Duodenal mucosa (tissue), 2 donors: Measurements from ENCODE around the gene LMNA.

Experiments
- H3K27ac ChIP-seq: one replicate; pipeline ENCODE4 v1.7.0; 2013; ENCODE audit warnings: low read depth, low read length
- H3K27me3 ChIP-seq, 2 donors: one replicate each; pipeline ENCODE4 v1.7.0; 2013; ENCODE audit warnings: low read length in 2 of 2, control low read depth in 1 of 2; ENCODE audit not compliant: insufficient read depth in 2 of 2, control insufficient read depth in 1 of 2
- H3K36me3 ChIP-seq, 2 donors: one replicate each; pipeline ENCODE4 v1.7.0; 2013; ENCODE audit warnings: low read length in 2 of 2, control low read depth in 1 of 2; ENCODE audit not compliant: insufficient read depth in 2 of 2, control insufficient read depth in 1 of 2
- H3K4me1 ChIP-seq, 2 donors: one replicate each; pipeline ENCODE4 v1.7.0; 2013; ENCODE audit warnings: low read length in 2 of 2, control low read depth in 1 of 2; ENCODE audit not compliant: insufficient read depth in 2 of 2, control insufficient read depth in 1 of 2
- H3K4me3 ChIP-seq, 2 donors: one replicate each; pipeline ENCODE4 v1.7.0; 2013; ENCODE audit warnings: low read length in 2 of 2, low read depth in 1 of 2
- H3K9ac ChIP-seq, 2 donors: one replicate each; pipeline ENCODE4 v1.7.0; 2013; ENCODE audit warnings: low read length in 2 of 2, low read depth in 1 of 2
- H3K9me3 ChIP-seq, 2 donors: one replicate each; pipeline ENCODE4 v1.7.0; 2013; ENCODE audit warnings: low read length in 2 of 2, control low read depth in 1 of 2; ENCODE audit not compliant: control insufficient read depth in 1 of 2

The LMNA gene

GRCh38 chr1:156140879-156141707 lies 26.6 kb downstream of the LMNA start:
- no peaks in the 10 kb centered on the region for H3K27me3 ChIP-seq
- H3K9ac ChIP-seq: no peak overlapping the region
- H3K27ac ChIP-seq: peak overlapping the region; percentile 20
- H3K4me1 ChIP-seq: peaks cover 1 to 4% of the 10 kb centered on the region in 2 donors
- H3K36me3 ChIP-seq: peaks cover 26 to 37% of the 10 kb centered on the region in 2 donors
- H3K9me3 ChIP-seq: no peaks in the 10 kb centered on the region
- no peak overlapping the region for H3K4me3 ChIP-seq

DNA sequence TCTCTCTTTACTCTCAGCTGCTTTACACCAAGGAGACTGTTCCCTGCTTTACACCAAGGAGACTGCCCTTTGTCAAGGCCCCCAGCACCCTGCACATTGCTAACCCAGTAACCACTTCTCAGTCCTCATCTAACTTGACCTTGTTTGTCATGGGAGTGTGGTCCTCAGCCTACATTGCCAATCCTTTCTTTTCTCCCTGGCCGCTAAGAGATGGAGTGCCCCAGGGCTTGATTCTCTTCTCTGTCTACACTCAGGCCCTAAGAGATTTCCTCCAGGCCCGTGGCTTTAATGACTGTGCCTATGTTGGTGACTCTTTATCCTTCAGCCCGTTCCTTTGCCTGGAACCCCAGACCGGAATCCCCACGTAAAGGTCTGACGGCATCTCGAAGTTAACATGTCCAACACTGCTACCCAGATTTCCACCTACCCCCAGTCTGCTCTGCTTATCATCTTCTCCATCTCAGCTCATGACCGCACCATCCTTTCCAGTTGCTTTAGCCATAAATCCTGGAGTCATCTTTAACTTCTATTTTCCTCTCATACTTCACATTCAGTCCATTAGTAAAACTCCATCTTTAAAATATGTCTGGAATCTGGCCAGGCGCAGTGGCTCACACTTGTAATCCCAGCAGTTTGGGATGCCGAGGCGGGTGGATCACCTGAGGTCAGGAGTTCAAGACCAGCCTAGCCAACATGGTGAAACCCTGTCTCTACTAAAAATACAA lies 29.4 kb downstream of the LMNA start:
- no peaks in the 10 kb centered on the region for H3K9me3 ChIP-seq
- H3K36me3 ChIP-seq: peaks cover 0 to 9% of the 10 kb centered on the region in 2 donors
- H3K4me3 ChIP-seq: no peak overlapping the region
- peaks cover 11 to 20% of the 10 kb centered on the region in 2 donors for H3K4me1 ChIP-seq
- H3K27ac ChIP-seq: no peak overlapping the region
- no peaks in the 10 kb centered on the region for H3K27me3 ChIP-seq
- H3K9ac ChIP-seq: no peak overlapping the region

- Histone ChIP-seq H3K9me3 (no peaks in the 10 kb centered on the region), H3K36me3 (peaks cover 0 to 6% of the 10 kb centered on the region in 2 donors), H3K4me1 (peaks cover 11 to 20% of the 10 kb centered on the region in 2 donors), H3K27ac (no peak overlapping the region), H3K27me3 (no peaks in the 10 kb centered on the region), H3K4me3 (no peak overlapping the region), H3K9ac (no peak overlapping the region)
Observed at GRCh38 chr1:156144742-156145141, 30.2 kb downstream of the LMNA start.

DNA sequence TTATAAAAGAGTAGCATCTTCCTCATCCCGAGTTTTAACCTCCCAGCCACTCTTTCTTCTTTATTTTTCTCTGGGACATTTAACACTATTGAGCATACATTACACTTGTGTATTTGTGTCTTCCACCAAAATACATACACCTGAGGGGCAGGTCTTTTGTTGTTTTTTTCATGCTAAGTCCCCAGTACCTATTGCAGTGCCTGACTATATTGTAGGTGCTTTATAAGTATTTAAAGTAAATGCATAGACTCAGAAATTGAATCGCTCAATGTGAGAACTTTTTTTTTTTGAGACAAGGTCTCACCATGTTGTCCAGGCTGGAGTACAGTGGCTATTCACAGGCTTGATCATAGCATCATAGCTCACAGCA lies 31.1 kb downstream of the LMNA start:
- Histone ChIP-seq H3K9ac (no peak overlapping the region), H3K4me3 (no peak overlapping the region), H3K27me3 (no peaks in the 10 kb centered on the region)

GRCh38 chr1:156146020-156146768 lies 31.7 kb downstream of the LMNA start:
- Histone ChIP-seq H3K36me3 (no peaks in the 10 kb centered on the region), H3K4me3 (peak overlapping the region; percentile 43 to 58), H3K4me1 (peaks cover 17 to 26% of the 10 kb centered on the region in 2 donors), H3K27me3 (no peaks in the 10 kb centered on the region), H3K9ac (peak overlapping the region; percentile 5 to 35), H3K9me3 (no peaks in the 10 kb centered on the region), H3K27ac (peak overlapping the region; percentile 32)

More for the DNA sequence above, 31.1 kb downstream of the LMNA start:
- peak overlapping the region; percentile 32 for H3K27ac ChIP-seq
- no peaks in the 10 kb centered on the region for H3K36me3 ChIP-seq
- peaks cover 15 to 23% of the 10 kb centered on the region in 2 donors for H3K4me1 ChIP-seq
- no peaks in the 10 kb centered on the region for H3K9me3 ChIP-seq

- Histone ChIP-seq H3K4me1 (peaks cover 17 to 26% of the 10 kb centered on the region in 2 donors), H3K36me3 (no peaks in the 10 kb centered on the region), H3K4me3 (peak overlapping the region in 1 of 2 donors; percentile 58), H3K9ac (peak overlapping the region in 1 of 2 donors; percentile 5), H3K27ac (peak overlapping the region; percentile 18), H3K9me3 (no peaks in the 10 kb centered on the region), H3K27me3 (no peaks in the 10 kb centered on the region)
Observed at GRCh38 chr1:156146769-156147405, 32.4 kb downstream of the LMNA start.

DNA sequence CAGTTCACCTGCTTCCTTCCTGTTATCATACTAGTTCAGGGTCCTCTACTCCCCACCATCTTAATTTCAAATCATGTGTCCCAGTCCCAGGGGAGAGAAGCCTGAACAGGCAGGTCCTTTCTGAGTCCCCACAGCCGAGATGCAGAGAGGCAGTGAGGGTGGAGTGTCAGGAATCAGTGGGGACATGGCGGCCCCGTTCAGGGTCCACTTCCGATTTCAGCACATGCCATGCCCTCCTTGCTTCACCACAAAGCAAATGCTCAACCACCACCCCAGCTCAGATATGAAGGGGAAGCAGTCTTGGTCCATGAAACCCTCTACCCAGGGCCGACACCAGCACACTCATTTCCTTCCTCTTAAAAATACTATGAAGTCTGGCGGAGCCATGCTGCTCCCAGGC lies 33.7 kb downstream of the LMNA start:
- no peak overlapping the region for H3K27ac ChIP-seq
- H3K27me3 ChIP-seq: no peaks in the 10 kb centered on the region
- H3K4me1 ChIP-seq: peaks cover 17 to 32% of the 10 kb centered on the region in 2 donors
- H3K36me3 ChIP-seq: no peaks in the 10 kb centered on the region
- no peaks in the 10 kb centered on the region for H3K9me3 ChIP-seq
- no peak overlapping the region for H3K4me3 ChIP-seq
- no peak overlapping the region for H3K9ac ChIP-seq

GRCh38 chr1:156149374-156150332 lies 35.1 kb downstream of the LMNA start:
- H3K9ac ChIP-seq: peak overlapping the region in 1 of 2 donors; percentile 18

More at GRCh38 chr1:156149374-156150332, 35.1 kb downstream of the LMNA start:
- Histone ChIP-seq H3K4me3 (no peak overlapping the region), H3K4me1 (peaks cover 22 to 42% of the 10 kb centered on the region in 2 donors), H3K27me3 (no peaks in the 10 kb centered on the region), H3K36me3 (no peaks in the 10 kb centered on the region), H3K9me3 (no peaks in the 10 kb centered on the region), H3K27ac (no peak overlapping the region)
